ENCODE data around the gene ALPK3.

- TF ChIP-seq CTCF (IDR thresholded peaks at IDR 0.05): no peak
- TF ChIP-seq POLR2A (IDR thresholded peaks at IDR 0.05): no peak
Measured at GRCh38 chr15:84798436-84798946, 18.7 kb upstream of the ALPK3 start.
